GM10248 (cell line): Measurements from ENCODE around the gene RANBP17.

ENCODE experiments used
- CTCF ChIA-PET: fragments of 300-600 bp; sonication (Branson Sonifier 250); formaldehyde crosslinking; extraction: SDS; loops from one replicate; lab custom pipeline; 2021; ENCODE audit warnings: antibody characterized with exemption; lab: Yijun Ruan, JAX
- POLR2A ChIA-PET: fragments of 350-650 bp; sonication (Branson Sonifier 250); formaldehyde crosslinking; extraction: SDS; loops from one replicate; lab custom pipeline; 2020; ENCODE audit warnings: antibody characterized with exemption; lab: Yijun Ruan, JAX
- DNase-seq: peaks from one replicate; pipeline ENCODE4 v3.0.0; 2012; ENCODE audit errors: extremely low spot score
- TF ChIP-seq, protein P1 (sequence below): IDR thresholded peaks from 2 replicates; pipeline ENCODE4 v1.5.1; 2012; ENCODE audit warnings: mild to moderate bottlenecking, low read depth; ENCODE audit errors: extremely low read depth, missing control alignments, control extremely low read depth

RANBP17 gene

DNA sequence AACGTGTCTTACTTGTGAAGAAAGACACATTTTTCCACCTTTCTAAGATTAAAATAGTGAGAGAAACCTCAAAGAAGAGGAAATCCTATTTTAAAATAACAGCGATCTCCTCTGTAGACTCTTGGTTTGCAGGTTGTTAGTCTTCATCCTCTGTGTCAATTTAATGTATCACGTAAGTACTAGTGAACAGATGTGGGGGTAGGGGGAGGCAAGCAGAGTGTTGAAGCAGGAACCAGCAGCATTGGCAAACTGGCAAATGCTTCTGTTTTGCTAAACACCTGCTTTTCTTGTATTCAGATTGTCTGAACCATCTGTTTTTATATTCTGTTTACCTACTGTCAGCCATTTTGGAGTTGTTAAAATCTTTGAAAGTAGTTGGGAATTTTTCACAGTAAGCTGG lies 288.0 kb downstream of the RANBP17 start:
- ChIA-PET CTCF (no interaction called here), POLR2A (no interaction called here)
- DNase-seq: no peak
- TF ChIP-seq, protein P1, sequence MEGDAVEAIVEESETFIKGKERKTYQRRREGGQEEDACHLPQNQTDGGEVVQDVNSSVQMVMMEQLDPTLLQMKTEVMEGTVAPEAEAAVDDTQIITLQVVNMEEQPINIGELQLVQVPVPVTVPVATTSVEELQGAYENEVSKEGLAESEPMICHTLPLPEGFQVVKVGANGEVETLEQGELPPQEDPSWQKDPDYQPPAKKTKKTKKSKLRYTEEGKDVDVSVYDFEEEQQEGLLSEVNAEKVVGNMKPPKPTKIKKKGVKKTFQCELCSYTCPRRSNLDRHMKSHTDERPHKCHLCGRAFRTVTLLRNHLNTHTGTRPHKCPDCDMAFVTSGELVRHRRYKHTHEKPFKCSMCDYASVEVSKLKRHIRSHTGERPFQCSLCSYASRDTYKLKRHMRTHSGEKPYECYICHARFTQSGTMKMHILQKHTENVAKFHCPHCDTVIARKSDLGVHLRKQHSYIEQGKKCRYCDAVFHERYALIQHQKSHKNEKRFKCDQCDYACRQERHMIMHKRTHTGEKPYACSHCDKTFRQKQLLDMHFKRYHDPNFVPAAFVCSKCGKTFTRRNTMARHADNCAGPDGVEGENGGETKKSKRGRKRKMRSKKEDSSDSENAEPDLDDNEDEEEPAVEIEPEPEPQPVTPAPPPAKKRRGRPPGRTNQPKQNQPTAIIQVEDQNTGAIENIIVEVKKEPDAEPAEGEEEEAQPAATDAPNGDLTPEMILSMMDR: no peak

DNA sequence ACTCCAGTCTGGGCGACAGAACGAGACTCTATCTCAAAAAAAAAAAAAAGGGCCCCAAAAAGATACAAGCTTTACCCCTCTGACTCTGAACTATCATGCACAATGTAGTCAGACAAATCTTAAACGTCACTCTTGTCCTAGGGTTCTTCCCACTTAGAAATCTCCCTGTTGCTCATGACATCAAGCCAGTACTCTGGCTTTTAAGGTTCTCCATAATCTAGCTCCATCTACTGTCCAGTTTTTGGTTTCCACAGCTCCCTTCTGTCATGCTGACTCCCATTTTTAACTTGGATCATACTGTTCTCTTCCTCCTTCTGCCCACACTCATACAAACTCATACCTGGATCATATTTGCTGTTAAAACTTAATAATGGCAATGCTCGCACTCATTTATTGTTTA lies 290.6 kb downstream of the RANBP17 start:
- POLR2A ChIA-PET: no interaction called here
- TF ChIP-seq, protein P1: peak; percentile 3
- CTCF ChIA-PET: interaction anchor here (1.3 kb wide), 1 partner anchor 12 kb away, joined by 3 read pairs; no protein-coding TSS in a partner anchor
- no peak for DNase-seq

DNA sequence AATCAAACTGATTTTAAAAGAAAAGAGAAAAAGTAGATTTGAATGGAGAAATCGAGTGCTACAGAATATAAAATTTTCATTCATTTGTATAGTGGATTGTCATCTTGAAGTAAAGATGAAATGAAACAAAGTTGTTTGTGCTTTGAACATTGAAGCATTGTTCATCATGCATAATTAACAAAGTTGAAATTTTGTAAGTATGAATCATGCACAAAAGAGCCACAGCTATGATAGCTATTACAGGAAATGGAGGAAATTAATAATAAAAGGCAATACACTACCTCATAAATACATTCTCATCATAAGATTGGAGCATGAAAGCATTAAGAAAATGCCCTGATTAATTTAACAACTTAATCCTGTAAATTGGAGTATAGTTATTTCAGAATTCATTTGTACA lies 293.8 kb downstream of the RANBP17 start:
- ChIA-PET POLR2A (no interaction called here), CTCF (no interaction called here)
- TF ChIP-seq, protein P1: no peak
- no peak for DNase-seq

DNA sequence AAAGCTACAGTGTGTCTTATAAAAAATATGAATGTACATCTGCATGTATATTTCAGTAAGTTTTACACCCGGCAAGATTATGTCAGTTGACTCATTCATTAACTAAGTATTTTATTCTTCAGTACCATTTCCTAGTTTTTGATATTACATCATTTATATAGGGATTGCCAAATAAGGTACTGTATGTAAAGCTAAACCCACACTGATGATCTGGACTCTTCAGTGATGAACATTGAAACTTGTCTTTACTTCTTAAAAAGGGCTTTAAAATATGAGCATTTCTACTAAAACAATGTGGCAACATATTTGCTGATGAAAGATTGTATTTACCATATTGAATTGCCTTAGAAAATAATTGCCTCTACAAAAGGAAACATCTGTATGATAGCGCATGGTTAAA lies 295.5 kb downstream of the RANBP17 start:
- no peak for DNase-seq
- POLR2A ChIA-PET: no interaction called here
- CTCF ChIA-PET: interaction anchor here (1.3 kb wide), 1 partner anchor 12 kb away, joined by 3 read pairs; no protein-coding TSS in a partner anchor
- TF ChIP-seq, protein P1: no peak

DNA sequence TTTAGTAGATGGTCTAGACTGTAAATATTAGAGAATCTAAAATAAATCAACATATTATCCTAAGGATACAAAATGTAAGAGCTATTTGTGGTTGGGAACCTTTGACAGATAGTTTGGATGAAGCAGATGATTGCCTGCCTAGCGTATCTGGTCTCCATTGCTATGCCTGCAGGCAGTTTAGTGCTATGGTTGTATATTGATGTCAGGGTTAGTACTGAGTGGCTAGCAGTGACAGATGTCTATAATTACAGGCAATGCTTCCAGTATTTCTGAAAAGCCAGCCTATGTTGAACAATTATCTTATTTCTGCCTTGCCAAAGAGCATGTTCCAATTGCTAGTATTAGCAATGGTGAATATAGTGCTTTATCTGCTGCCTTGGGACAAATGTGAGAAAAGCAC lies 296.0 kb downstream of the RANBP17 start:
- TF ChIP-seq, protein P1: no peak
- no peak for DNase-seq
- ChIA-PET CTCF (no interaction called here), POLR2A (no interaction called here)

DNA sequence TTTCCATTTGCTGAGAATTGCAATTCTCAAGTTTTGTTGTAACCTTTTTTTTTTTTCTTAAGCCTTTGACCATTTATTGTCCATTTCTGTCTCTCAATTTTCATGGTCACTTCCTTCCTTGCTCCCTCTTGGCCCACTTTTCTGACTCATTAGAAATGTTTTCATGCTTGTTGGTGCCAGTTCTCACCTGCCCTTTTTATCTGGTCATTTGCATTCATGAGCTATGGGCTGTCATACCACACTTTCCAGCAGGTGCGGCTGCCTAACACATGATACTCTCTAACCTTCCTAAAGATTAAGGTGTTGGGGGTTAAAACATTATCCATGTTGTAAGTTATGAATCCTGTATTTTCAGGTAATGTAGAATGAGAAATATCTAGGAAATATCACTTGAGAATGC lies 296.8 kb downstream of the RANBP17 start:
- CTCF ChIA-PET: no interaction called here
- POLR2A ChIA-PET: no interaction called here
- no peak for DNase-seq
- TF ChIP-seq, protein P1: no peak

DNA sequence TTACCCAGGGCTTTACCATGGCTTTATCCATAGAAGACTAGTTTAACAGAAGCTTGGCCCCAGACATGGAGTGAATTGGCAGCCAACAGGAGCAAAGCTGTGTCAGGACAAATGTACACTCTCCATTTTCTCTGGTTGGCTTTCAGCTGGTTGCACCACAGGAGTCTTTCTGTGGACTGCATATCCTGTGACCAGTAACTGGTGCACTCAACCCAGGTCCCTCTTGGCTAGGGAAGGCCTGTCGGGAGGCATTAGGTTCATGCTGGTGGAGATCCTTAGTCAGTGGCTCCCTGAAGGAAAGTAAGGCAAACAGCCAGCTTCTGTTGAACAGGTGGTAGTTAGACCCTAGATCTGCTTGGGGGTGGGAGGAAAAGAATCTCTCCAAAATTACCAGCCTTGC lies 300.3 kb downstream of the RANBP17 start:
- POLR2A ChIA-PET: no interaction called here
- TF ChIP-seq, protein P1: no peak
- CTCF ChIA-PET: no interaction called here
- DNase-seq: no peak
